Upper lobe of left lung (tissue), 4 donors: Measurements from ENCODE around the gene COMMD7.

Source experiments
- CTCF ChIP-seq, 6 experiments: fragments of 450-650 bp in 4 of 6; fragments of 200-600 bp in 2 of 6; sonication (generic) in 2 of 6; IDR thresholded peaks; one replicate each; pipeline ENCODE4 v1.5.1; 2016 to 2019; ENCODE audit warnings: antibody characterized with exemption in 6 of 6
- EP300 ChIP-seq, 4 donors: sonication (generic); formaldehyde crosslinking; IDR thresholded peaks; one replicate each; pipeline ENCODE4 v1.5.1; 2017; ENCODE audit warnings: antibody characterized with exemption in 4 of 4, control low read depth in 2 of 4
- POLR2A ChIP-seq, 4 donors: fragments of 450-650 bp; IDR thresholded peaks; one replicate each; pipeline ENCODE4 v1.5.1; 2016 to 2017; ENCODE audit warnings: antibody characterized with exemption in 4 of 4, mild to moderate bottlenecking in 2 of 4
- POLR2AphosphoS5 ChIP-seq, 2 donors: sonication (generic); formaldehyde crosslinking; IDR thresholded peaks; one replicate each; pipeline ENCODE4 v1.5.1; 2017; ENCODE audit warnings: antibody characterized with exemption in 2 of 2

GRCh38 chr20:32762754-32763201, 19.5 kb upstream of the COMMD7 start:
- TF ChIP-seq CTCF (IDR thresholded peaks at IDR 0.05) (no peak), EP300 (IDR thresholded peaks at IDR 0.05) (no peak), POLR2AphosphoS5 (IDR thresholded peaks at IDR 0.05) (no peak), POLR2A (IDR thresholded peaks at IDR 0.05) (no peak)
